K562 (cell line): Measurements from ENCODE around the gene SMOC2. TPM values are rescaled to one million over a fixed set of nuclear protein-coding genes. Genes with fewer than 3 reads are reported as not detected.

Source experiments
- ATAC-seq: fragments of 200-7000 bp; cut with Tn5 transposase; 3 replicates; pipeline ENCODE4 v1.9.1; 2020; ENCODE audit warnings: moderate library complexity
- BruUV-seq: library from RNA; stranded (reverse); fragments of 400-500 nt; replicated peaks from 2 replicates; lab custom pipeline; 2021; lab: Mats Ljungman, UMichigan
- CTCF ChIA-PET: fragments of 300-600 bp; formaldehyde crosslinking; extraction: SDS; loops from one replicate; lab custom pipeline; 2021; ENCODE audit warnings: low intra/inter-chr PET ratio; lab: Yijun Ruan, JAX
- POLR2A ChIA-PET: fragments of 300-600, 350-650 bp; sonication (Branson Sonifier 250); formaldehyde crosslinking; extraction: SDS; loops from one replicate; lab custom pipeline; 2021; ENCODE audit warnings: antibody characterized with exemption, inconsistent platforms; lab: Yijun Ruan, JAX
- DNase-seq, 4 experiments: peaks; one replicate each; pipeline versions ENCODE4 v3.0.0 to v3.0.0-alpha.2; 2011 to 2018; ENCODE audit warnings: low spot score in 3 of 4, mixed read lengths in 3 of 4; ENCODE audit errors: extremely low read depth in 1 of 4
- FAIRE-seq: peaks from 2 replicates; lab custom pipeline; 2011; peaks lifted over from hg19 to GRCh38; lab: Jason Lieb, UNC
- H2AFZ ChIP-seq: 2 replicates; pipeline ENCODE4 v1.6.0; 2011; ENCODE audit warnings: low read depth, low read length, control low read depth, inconsistent platforms
- H3K27ac ChIP-seq: fragments of 200-600 bp; 3 replicates; pipeline ENCODE4 v1.8.0; 2011; ENCODE audit warnings: low read depth, mild to moderate bottlenecking, control low read depth, inconsistent platforms, low read length, moderate library complexity, mixed read lengths; ENCODE audit errors: extremely low read depth
- H3K27me3 ChIP-seq, 2 experiments: fragments of 300-600 bp in 1 of 2; 2 replicates in 1 of 2; 3 replicates in 1 of 2; pipeline versions ENCODE4 v1.6.0 to v1.8.0; 2011; ENCODE audit warnings: inconsistent platforms in 2 of 2, low read length in 2 of 2, mild to moderate bottlenecking in 1 of 2, mixed read lengths in 1 of 2, moderate library complexity in 1 of 2; ENCODE audit not compliant: control insufficient read depth in 2 of 2, insufficient read depth in 2 of 2
- H3K36me3 ChIP-seq: fragments of 300-600 bp; 3 replicates; pipeline ENCODE4 v1.8.0; 2011; ENCODE audit warnings: mild to moderate bottlenecking, low read length, inconsistent platforms; ENCODE audit not compliant: control insufficient read depth, insufficient read depth
- H3K4me1 ChIP-seq, 2 experiments: fragments of 200-600 bp in 1 of 2; replicated peaks in 1 of 2; 2 replicates in 1 of 2; 3 replicates in 1 of 2; pipeline versions ENCODE4 v1.5.1 to v1.8.0; 2011; ENCODE audit warnings: inconsistent platforms in 2 of 2, low read length in 2 of 2, mild to moderate bottlenecking in 1 of 2, mixed read lengths in 1 of 2, moderate library complexity in 1 of 2; ENCODE audit not compliant: control insufficient read depth in 2 of 2, insufficient read depth in 2 of 2
- H3K4me2 ChIP-seq: 2 replicates; pipeline ENCODE4 v1.6.1; 2011; ENCODE audit warnings: low read length, control low read depth, inconsistent platforms, mixed read lengths; ENCODE audit not compliant: insufficient read depth
- H3K4me3 ChIP-seq: fragments of 200-600 bp; sonication (generic), shearing (Covaris generic); 2 replicates; pipeline ENCODE4 v1.5.1; 2016; ENCODE audit warnings: control low read depth, inconsistent platforms
- H3K79me2 ChIP-seq: fragments of 200-600 bp; 3 replicates; pipeline ENCODE4 v1.8.0; 2011; ENCODE audit warnings: low read length, inconsistent platforms; ENCODE audit not compliant: control insufficient read depth, insufficient read depth
- H3K9ac ChIP-seq, 2 experiments: 2 replicates each; pipeline versions ENCODE4 v1.6.0 to v1.6.1; 2011; ENCODE audit warnings: low read depth in 2 of 2, low read length in 2 of 2, control low read depth in 1 of 2, inconsistent platforms in 1 of 2, mild to moderate bottlenecking in 1 of 2, mixed read lengths in 1 of 2; ENCODE audit not compliant: insufficient read depth in 1 of 2
- H3K9me1 ChIP-seq: one replicate; pipeline ENCODE4 v1.6.0; 2011; ENCODE audit warnings: inconsistent platforms, mild to moderate bottlenecking, low read length, moderate library complexity; ENCODE audit not compliant: control insufficient read depth, insufficient read depth
- H3K9me3 ChIP-seq: replicated peaks from 2 replicates; pipeline ENCODE4 v1.5.1; 2011; ENCODE audit warnings: low read depth, low read length, inconsistent platforms; ENCODE audit not compliant: control insufficient read depth, insufficient read depth
- H4K20me1 ChIP-seq: replicated peaks from 2 replicates; pipeline ENCODE4 v1.6.1; 2011; ENCODE audit warnings: low read length, inconsistent platforms, mixed read lengths; ENCODE audit not compliant: control insufficient read depth, insufficient read depth
- ARID2 ChIP-seq: fragments of 450-650 bp; IDR thresholded peaks from 2 replicates; pipeline ENCODE4 v1.6.1; 2017; ENCODE audit warnings: antibody characterized with exemption, mild to moderate bottlenecking
- CBX1 ChIP-seq: sonication (generic); IDR thresholded peaks from 2 replicates; pipeline ENCODE4 v1.6.1; 2016; ENCODE audit warnings: antibody characterized with exemption, low read depth, mild to moderate bottlenecking
- CEBPZ ChIP-seq: fragments of 150-350 bp; IDR thresholded peaks from 2 replicates; pipeline ENCODE4 v1.6.1; 2014; ENCODE audit warnings: low read depth, mild to moderate bottlenecking, low read length, borderline replicate concordance
- PREB ChIP-seq: sonication (generic); formaldehyde crosslinking; IDR thresholded peaks from 2 replicates; pipeline ENCODE4 v1.8.1; 2023; ENCODE audit warnings: mild to moderate bottlenecking, missing genetic modification reagents
- ZBTB43 ChIP-seq: sonication (generic); formaldehyde crosslinking; IDR thresholded peaks from 2 replicates; pipeline ENCODE4 v1.8.0; 2023; ENCODE audit warnings: mild to moderate bottlenecking, missing genetic modification reagents
- ZNF280A ChIP-seq: fragments of 450-650 bp; IDR thresholded peaks from 2 replicates; pipeline ENCODE4 v1.6.1; 2018; ENCODE audit warnings: mild to moderate bottlenecking, low read depth; ENCODE audit not compliant: partially characterized antibody
- ZNF398 ChIP-seq: fragments of 250-450 bp; sonication (Bioruptor Pico); IDR thresholded peaks from 2 replicates; pipeline ENCODE4 v1.8.0; 2021; ENCODE audit warnings: moderate library complexity, mild to moderate bottlenecking, inconsistent platforms
- ZNF41 ChIP-seq: fragments of 250-450 bp; sonication (Bioruptor Pico); conservative IDR thresholded peaks from 2 replicates; pipeline ENCODE4 v1.4.0; 2020; ENCODE audit warnings: mild to moderate bottlenecking
- ZNF436 ChIP-seq: fragments of 250-450, 450-650 bp; sonication (Bioruptor Pico); formaldehyde crosslinking; IDR thresholded peaks from 2 replicates; pipeline ENCODE4 v1.7.0; 2020; ENCODE audit warnings: mild to moderate bottlenecking
- ZNF449 ChIP-seq: fragments of 250-450 bp; sonication (Bioruptor Pico); IDR thresholded peaks from 2 replicates; pipeline ENCODE4 v1.8.0; 2022; ENCODE audit warnings: moderate library complexity, mild to moderate bottlenecking, inconsistent platforms
- WGBS: fragments of 100-300 bp; shearing (Covaris generic); methylation state at CpG from one replicate; pipeline ENCODE4 v1.1.6; 2016; ENCODE audit warnings: low coverage, mixed read lengths; ENCODE audit not compliant: insufficient coverage; ENCODE audit errors: missing lambda C conversion rate; 5-methylcytosine and 5-hydroxymethylcytosine counted together
- in situ Hi-C: fragments of 300-500 bp; cut with MboI; formaldehyde crosslinking; loops from 4 replicates; pipeline ENCODE4 v1.15.0; 2018; ENCODE audit warnings: inconsistent platforms, mixed read lengths
- intact Hi-C: fragments of 100-400 bp; cut with micrococcal nuclease; formaldehyde crosslinking; loops from 2 replicates; pipeline ENCODE4 v1.14.2; 2022
- polyA plus RNA-seq, 8 experiments: library from polyadenylated mRNA; depleted of rRNA in 4 of 8; stranded (reverse) in 5 of 8; unstranded in 3 of 8; fragments of >200 nt; fragmentation: Nextera tagmentation in 2 of 8; fragmentation: Illumina TruSeq in 1 of 8; extraction: Ambion mirVana in 2 of 8; extraction: Trizol in 1 of 8; gene quantifications; 2 replicates each; pipeline versions ENCODE4 v1.2.1 to v1.2.3, GENCODE V29; 2011 to 2014; ENCODE audit warnings: inconsistent platforms in 1 of 8, missing spikeins in 1 of 8
- total RNA-seq, 7 experiments: library from RNA; depleted of rRNA in 6 of 7; stranded (reverse); fragments of >200 nt in 6 of 7; fragmentation: Illumina TruSeq in 2 of 7; extraction: Trizol in 2 of 7; gene quantifications; 2 replicates each; pipeline versions ENCODE4 v1.2.1 to v1.2.3, GENCODE V29; 2011 to 2021; ENCODE audit warnings: low replicate concordance in 1 of 7

SMOC2 gene
- total and polyA plus RNA-seq, 9 of the 15 experiments (the other 6 are each of a cell fraction or from before 2014, with no cell fraction given): 0.45 to 2.3 (median 1.1) TPM

GRCh38 chr6:168578036-168578435 is 137.1 kb downstream of the SMOC2 start:
- H3K4me1 ChIP-seq: peaks cover 0 to 1% of the 10 kb centered on the region in 2 experiments; a peak in 1 of 5 replicates
- no peak for TF ChIP-seq ZNF398 (CRISPR knock-in tag)
- TF ChIP-seq ZNF436 (CRISPR knock-in tag): no peak
- TF ChIP-seq ZNF41: no peak
- TF ChIP-seq CBX1: no peak
- no peak for TF ChIP-seq ZNF449 (CRISPR knock-in tag)
- no peak for TF ChIP-seq CEBPZ
- TF ChIP-seq ARID2: no peak
- TF ChIP-seq ZNF280A: no peak
- TF ChIP-seq PREB (CRISPR knock-in tag): no peak
- no peak for TF ChIP-seq ZBTB43 (CRISPR knock-in tag)
- ChIA-PET POLR2A (interaction anchor here (0.8 kb wide), 1 partner anchor 42 kb away, joined by 3 read pairs; no protein-coding TSS in a partner anchor), CTCF (no interaction called here)
- no peaks in the 10 kb centered on the region for H3K9me1 ChIP-seq
- H3K9me3 ChIP-seq: no peaks in the 10 kb centered on the region
- peaks cover 5 to 59% of the 10 kb centered on the region in 2 experiments; a peak in 3 of 5 replicates for H3K27me3 ChIP-seq
- no TSS peak for BruUV-seq
- no peak overlapping the region for H3K4me2 ChIP-seq
- no peak overlapping the region for H3K4me3 ChIP-seq
- no peaks in the 10 kb centered on the region for H3K79me2 ChIP-seq
- no peak overlapping the region for H2AFZ ChIP-seq
- WGBS: 28% methylated on average over 8 of the region's 8 CpGs
- DNase-seq: no peak
- no peak overlapping the region for H3K9ac ChIP-seq
- no peak for ATAC-seq
- H3K27ac ChIP-seq: no peak overlapping the region
- FAIRE-seq: no peak
- no peaks in the 10 kb centered on the region for H3K36me3 ChIP-seq
- no peaks in the 10 kb centered on the region; the same call in 1 of the 2 replicates for H4K20me1 ChIP-seq
- intact Hi-C loops (no loop called here), in situ Hi-C loops (no loop called here)
